ENCODE results near the gene TPO. TPM values are rescaled to one million over a fixed set of nuclear protein-coding genes. Genes with fewer than 3 reads are reported as not detected.

The TPO gene
- total RNA-seq, 1 donor from 2014 or later = not detected

DNA sequence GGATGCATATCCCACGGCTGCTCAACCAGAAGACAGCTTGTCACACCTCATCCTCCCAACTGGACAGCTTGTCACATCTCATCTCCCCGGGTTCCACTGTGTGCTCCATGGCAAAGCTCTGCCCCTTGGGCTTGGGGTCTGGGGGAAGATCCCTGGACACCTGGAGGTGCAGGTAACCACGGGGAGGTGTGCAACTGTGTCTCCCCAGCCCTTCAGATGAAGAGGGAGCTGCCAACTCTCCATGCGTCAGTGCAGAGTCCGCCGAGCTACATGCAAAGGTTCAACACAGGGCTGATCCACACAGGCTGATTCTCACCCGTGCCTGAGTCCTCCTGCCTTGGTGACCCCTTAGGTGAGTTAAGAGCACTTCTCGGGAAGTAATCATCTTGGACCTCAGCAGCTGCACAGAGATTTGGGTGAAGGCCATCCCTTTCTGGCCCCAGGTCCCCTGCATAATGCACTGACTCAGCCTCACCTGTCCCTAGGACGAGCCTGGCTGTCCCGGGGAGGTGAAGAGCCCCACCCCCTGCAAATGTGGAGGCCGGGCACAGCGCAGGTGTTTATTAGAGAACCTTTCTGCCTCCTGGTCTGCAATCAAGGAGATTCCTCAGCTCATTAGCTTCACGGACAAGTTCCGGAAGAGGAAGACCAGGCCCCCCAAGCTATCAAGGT, 173.1 kb downstream of the TPO start:
- Mint-ChIP-seq H3K9me3 (no peaks in the 10 kb centered on the region), H3K4me1 (peaks cover 40% of the 10 kb centered on the region), H3K27me3 (ENCODE audit: low read depth) (no peaks in the 10 kb centered on the region), H3K4me3 (no peak overlapping the region), H3K36me3 (no peaks in the 10 kb centered on the region), H3K27ac (no peak overlapping the region)
- no peak for DNase-seq (ENCODE audit: low spot score in 2 of 2, unreplicated experiment in 2 of 2)
- no peak for TF ChIP-seq CTCF (IDR thresholded peaks at IDR 0.05; ENCODE audit: unreplicated experiment)

GRCh38 chr2:1586923-1587840, 173.9 kb downstream of the TPO start:
- no peak for DNase-seq (ENCODE audit: low spot score in 2 of 2, unreplicated experiment in 2 of 2)
- H3K4me1 Mint-ChIP-seq = peaks cover 44% of the 10 kb centered on the region

DNA sequence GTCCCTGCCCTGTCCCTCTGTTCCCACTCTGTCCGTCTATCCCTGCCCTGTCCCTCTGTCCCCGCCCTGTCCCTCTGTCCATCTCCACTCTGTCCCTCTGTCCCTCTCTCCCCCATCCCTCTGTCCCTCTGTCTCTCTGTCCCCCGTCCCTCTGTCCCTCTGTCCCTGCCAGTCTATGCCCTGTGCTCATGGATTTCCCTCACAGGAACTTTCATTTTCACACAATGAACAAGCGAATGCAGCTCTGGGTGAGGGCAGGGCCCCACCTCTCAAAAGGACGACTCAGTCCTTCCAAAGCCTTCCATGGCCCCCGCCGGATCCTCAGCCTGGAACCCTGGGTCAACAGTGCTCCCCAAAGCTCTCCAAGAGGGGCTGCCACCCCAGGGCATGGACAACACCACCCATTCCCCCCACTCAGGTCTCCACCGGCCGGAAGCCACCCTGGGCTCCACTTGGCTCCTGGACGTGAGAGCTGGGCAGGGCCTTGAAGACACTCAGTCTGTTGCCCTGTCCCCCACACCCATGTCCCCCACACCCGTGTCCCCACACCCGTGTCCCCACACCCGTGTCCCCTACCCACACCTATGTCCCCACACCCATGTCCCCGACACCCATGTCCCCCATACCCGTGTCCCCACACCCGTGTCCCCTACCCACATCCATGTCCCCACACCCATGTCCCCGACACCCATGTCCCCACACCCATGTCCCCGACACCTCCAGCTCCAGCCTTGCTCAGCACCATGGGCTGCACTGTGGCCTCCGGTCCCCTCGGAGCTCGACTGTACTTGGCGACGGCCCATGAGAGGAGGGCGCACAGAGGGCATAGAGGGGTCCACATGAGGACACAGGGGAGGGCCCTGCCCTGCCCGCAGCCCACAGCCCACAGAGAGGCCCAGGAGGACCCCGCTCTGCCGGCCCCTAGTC, 175.1 kb downstream of the TPO start:
- no peak for TF ChIP-seq CTCF (IDR thresholded peaks at IDR 0.05; ENCODE audit: unreplicated experiment)
- H3K27ac Mint-ChIP-seq = no peak overlapping the region

More at GRCh38 chr2:1586923-1587840, 173.9 kb downstream of the TPO start:
- no peak for TF ChIP-seq CTCF (IDR thresholded peaks at IDR 0.05; ENCODE audit: unreplicated experiment)
- H3K36me3 Mint-ChIP-seq = no peaks in the 10 kb centered on the region
- no peak overlapping the region for H3K27ac Mint-ChIP-seq
- no peak overlapping the region for H3K4me3 Mint-ChIP-seq
- no peaks in the 10 kb centered on the region for H3K27me3 Mint-ChIP-seq (ENCODE audit: low read depth)
- no peaks in the 10 kb centered on the region for H3K9me3 Mint-ChIP-seq

GRCh38 chr2:1588978-1589621, 175.8 kb downstream of the TPO start:
- H3K27ac Mint-ChIP-seq = no peak overlapping the region
- no peaks in the 10 kb centered on the region for H3K36me3 Mint-ChIP-seq
- TF ChIP-seq CTCF (IDR thresholded peaks at IDR 0.05; ENCODE audit: unreplicated experiment) = no peak
- H3K27me3 Mint-ChIP-seq (ENCODE audit: low read depth) = no peaks in the 10 kb centered on the region
- H3K4me3 Mint-ChIP-seq = no peak overlapping the region
- H3K9me3 Mint-ChIP-seq = no peaks in the 10 kb centered on the region
- no peak for DNase-seq (ENCODE audit: low spot score in 2 of 2, unreplicated experiment in 2 of 2)
- H3K4me1 Mint-ChIP-seq = peaks cover 36% of the 10 kb centered on the region

More for the DNA sequence above, 175.1 kb downstream of the TPO start:
- H3K27me3 Mint-ChIP-seq (ENCODE audit: low read depth) = no peaks in the 10 kb centered on the region
- no peak overlapping the region for H3K4me3 Mint-ChIP-seq
- no peak for DNase-seq (ENCODE audit: low spot score in 2 of 2, unreplicated experiment in 2 of 2)
- H3K4me1 Mint-ChIP-seq = peaks cover 42% of the 10 kb centered on the region
- no peaks in the 10 kb centered on the region for H3K9me3 Mint-ChIP-seq
- H3K36me3 Mint-ChIP-seq = no peaks in the 10 kb centered on the region
